SK-N-SH (cell line): ENCODE measurements around the gene UBE2K. TPM values are rescaled to one million over a fixed set of nuclear protein-coding genes. Genes with fewer than 3 reads are reported as not detected.

Experiments used
- CTCF ChIA-PET: fragments of 300-600, 350-600 bp; formaldehyde crosslinking; extraction: SDS; loops from one replicate; lab custom pipeline; 2021; lab: Yijun Ruan, JAX
- POLR2A ChIA-PET: fragments of 350-600 bp; sonication (Branson Sonifier 250); formaldehyde crosslinking; extraction: SDS; loops from one replicate; lab custom pipeline; 2020; ENCODE audit warnings: antibody characterized with exemption, inconsistent platforms; lab: Yijun Ruan, JAX
- DNase-seq: peaks from one replicate; pipeline ENCODE4 v3.0.0; 2012
- H2AFZ ChIP-seq: fragments of 200-600 bp; sonication (generic); 2 replicates; pipeline ENCODE4 v1.8.1; 2016; ENCODE audit warnings: antibody characterized with exemption, mild to moderate bottlenecking, low read depth
- H3F3A ChIP-seq: fragments of 200-600 bp; sonication (generic); replicated peaks from 2 replicates; pipeline ENCODE3; 2016; ENCODE audit warnings: antibody characterized with exemption, mild to moderate bottlenecking; ENCODE audit not compliant: insufficient read depth
- H3K27ac ChIP-seq, 2 experiments: fragments of 200-500 bp in 1 of 2; fragments of 200-600 bp in 1 of 2; sonication (Bioruptor generic) in 1 of 2; sonication (generic), shearing (Covaris generic) in 1 of 2; 2 replicates each; pipeline versions ENCODE4 v1.5.1 to v1.6.1; 2014 to 2016; ENCODE audit warnings: low read depth in 2 of 2, inconsistent platforms in 1 of 2, low read length in 1 of 2, mild to moderate bottlenecking in 1 of 2, mixed read lengths in 1 of 2
- H3K27me3 ChIP-seq: fragments of 200-600 bp; sonication (generic), shearing (Covaris generic); 2 replicates; pipeline ENCODE4 v1.6.1; 2016; ENCODE audit warnings: mixed run types; ENCODE audit not compliant: insufficient read depth
- H3K36me3 ChIP-seq, 2 experiments: fragments of 200-500 bp in 1 of 2; fragments of 200-600 bp in 1 of 2; sonication (Bioruptor generic) in 1 of 2; sonication (generic) in 1 of 2; replicated peaks in 1 of 2; 2 replicates each; pipeline versions ENCODE3 to v1.5.1; 2014 to 2016; ENCODE audit warnings: low read length in 1 of 2, mild to moderate bottlenecking in 1 of 2; ENCODE audit not compliant: insufficient read depth in 2 of 2, control insufficient read depth in 1 of 2
- H3K4me1 ChIP-seq, 2 experiments: fragments of 200-500 bp in 1 of 2; fragments of 200-600 bp in 1 of 2; sonication (Bioruptor generic) in 1 of 2; sonication (generic), shearing (Covaris generic) in 1 of 2; 2 replicates each; pipeline versions ENCODE4 v1.5.1 to v1.6.1; 2014 to 2016; ENCODE audit warnings: low read depth in 1 of 2, low read length in 1 of 2, mixed run types in 1 of 2; ENCODE audit not compliant: insufficient read depth in 2 of 2, control insufficient read depth in 1 of 2
- H3K4me2 ChIP-seq: fragments of 200-600 bp; sonication (generic), shearing (Covaris generic); 2 replicates; pipeline ENCODE4 v1.6.1; 2017; ENCODE audit warnings: mixed run types
- H3K4me3 ChIP-seq, 2 experiments: fragments of 200-500 bp in 1 of 2; fragments of 200-600 bp in 1 of 2; sonication (Bioruptor generic) in 1 of 2; sonication (generic), shearing (Covaris generic) in 1 of 2; 2 replicates each; pipeline versions ENCODE4 v1.5.1 to v1.8.1; 2014 to 2016; ENCODE audit warnings: low read depth in 2 of 2, inconsistent platforms in 1 of 2, low read length in 1 of 2, mild to moderate bottlenecking in 1 of 2, mixed read lengths in 1 of 2, moderate library complexity in 1 of 2
- H3K79me2 ChIP-seq: fragments of 200-600 bp; sonication (generic); 2 replicates; pipeline ENCODE4 v1.8.1; 2017; ENCODE audit warnings: mild to moderate bottlenecking; ENCODE audit not compliant: insufficient read depth
- H3K9ac ChIP-seq: fragments of 200-600 bp; sonication (generic); 2 replicates; pipeline ENCODE4 v1.6.1; 2017; ENCODE audit warnings: mixed run types
- H3K9me2 ChIP-seq: fragments of 200-600 bp; sonication (generic); 2 replicates; pipeline ENCODE4 v1.6.1; 2017; ENCODE audit warnings: mixed run types
- H3K9me3 ChIP-seq: fragments of 200-600 bp; sonication (generic); 2 replicates; pipeline ENCODE4 v1.6.1; 2017; ENCODE audit warnings: mixed run types, mild to moderate bottlenecking, moderate library complexity
- H4K20me1 ChIP-seq: fragments of 200-600 bp; sonication (generic); 2 replicates; pipeline ENCODE4 v1.6.1; 2017; ENCODE audit warnings: mild to moderate bottlenecking, mixed run types; ENCODE audit not compliant: insufficient read depth
- CTCF ChIP-seq: fragments of 200-600 bp; sonication (generic); IDR thresholded peaks from 2 replicates; pipeline ENCODE4 v1.6.1; 2017; ENCODE audit warnings: antibody characterized with exemption, mild to moderate bottlenecking, moderate library complexity
- ELF1 ChIP-seq: IDR thresholded peaks from 2 replicates; pipeline ENCODE4 v1.4.0; 2012
- EP300 ChIP-seq, 2 experiments: IDR thresholded peaks; 2 replicates each; pipeline versions ENCODE4 v1.4.0 to v1.6.1; 2012; ENCODE audit warnings: borderline replicate concordance in 1 of 2, low read depth in 1 of 2, low read length in 1 of 2
- GABPA ChIP-seq: IDR thresholded peaks from 2 replicates; pipeline ENCODE4 v1.4.0; 2012; ENCODE audit warnings: low read depth, mild to moderate bottlenecking
- GATA2 ChIP-seq: sonication (generic); formaldehyde crosslinking; IDR thresholded peaks from 2 replicates; pipeline ENCODE4 v1.5.0; 2020; ENCODE audit warnings: mild to moderate bottlenecking, missing genetic modification reagents
- MEF2A ChIP-seq: IDR thresholded peaks from 2 replicates; pipeline ENCODE4 v1.4.0; 2012; ENCODE audit warnings: low read depth, borderline replicate concordance
- MXI1 ChIP-seq: IDR thresholded peaks from 2 replicates; pipeline ENCODE4 v1.6.1; 2012; ENCODE audit warnings: mild to moderate bottlenecking, low read depth, low read length, improper control_type of control experiment
- NRF1 ChIP-seq: IDR thresholded peaks from 2 replicates; pipeline ENCODE4 v1.6.1; 2012; ENCODE audit warnings: low read depth, mild to moderate bottlenecking, low read length
- RAD21 ChIP-seq: IDR thresholded peaks from 2 replicates; pipeline ENCODE4 v1.6.1; 2012; ENCODE audit warnings: mild to moderate bottlenecking, low read length
- RCOR1 ChIP-seq: fragments of 150-350 bp; IDR thresholded peaks from 2 replicates; pipeline ENCODE4 v1.6.1; 2017; ENCODE audit warnings: antibody characterized with exemption, low read length
- RXRA ChIP-seq: IDR thresholded peaks from 2 replicates; pipeline ENCODE4 v1.4.0; 2012; ENCODE audit warnings: low read depth, mild to moderate bottlenecking, borderline replicate concordance
- TAF1 ChIP-seq: IDR thresholded peaks from 2 replicates; pipeline ENCODE4 v1.6.1; 2012; ENCODE audit warnings: low read depth, mild to moderate bottlenecking, low read length, moderate library complexity, borderline replicate concordance
- WGBS: methylation state at CpG from one replicate; pipeline ENCODE4 v1.1.6; 2017; ENCODE audit warnings: low lambda C conversion rate; 5-methylcytosine and 5-hydroxymethylcytosine counted together
- polyA plus RNA-seq, 3 experiments: library from polyadenylated mRNA; depleted of rRNA; stranded (reverse); fragments of >200 nt; gene quantifications; 2 replicates each; pipeline ENCODE4 v1.2.3, GENCODE V29; 2012
- TF ChIP-seq, protein P1 (sequence below): fragments of 150-350 bp; IDR thresholded peaks from 2 replicates; pipeline ENCODE4 v1.6.1; 2017; ENCODE audit warnings: antibody characterized with exemption, low read length, low read depth, borderline replicate concordance
- TF ChIP-seq, protein P2 (sequence below): IDR thresholded peaks from 2 replicates; pipeline ENCODE4 v1.6.1; 2012; ENCODE audit warnings: mild to moderate bottlenecking, low read depth, low read length, moderate library complexity
- TF ChIP-seq, protein P3 (sequence below): IDR thresholded peaks from 2 replicates; pipeline ENCODE4 v1.4.0; 2012; ENCODE audit warnings: low read depth, borderline replicate concordance
- TF ChIP-seq, protein P4 (sequence below): IDR thresholded peaks from 2 replicates; pipeline ENCODE4 v1.4.0; 2012; ENCODE audit warnings: low read depth, borderline replicate concordance

Gene UBE2K
- polyA plus RNA-seq, 1 of the 3 experiments (the other 2 are of a cell fraction), result 102 TPM

- Histone ChIP-seq H4K20me1 (no peaks in the 10 kb centered on the region), H3K27ac (no peak overlapping the region), H3K9ac (no peak overlapping the region), H3K36me3 (peaks cover 3 to 62% of the 10 kb centered on the region in 2 experiments), H3F3A (peaks cover 3% of the 10 kb centered on the region), H3K4me3 (no peak overlapping the region), H3K9me2 (no peaks in the 10 kb centered on the region), H3K9me3 (no peaks in the 10 kb centered on the region), H3K4me2 (no peak overlapping the region)
- WGBS, result 98% methylated on average over 9 of the region's 9 CpGs
- CTCF ChIA-PET, result no interaction called here
- DNase-seq, result no peak
- TF ChIP-seq, protein P1, sequence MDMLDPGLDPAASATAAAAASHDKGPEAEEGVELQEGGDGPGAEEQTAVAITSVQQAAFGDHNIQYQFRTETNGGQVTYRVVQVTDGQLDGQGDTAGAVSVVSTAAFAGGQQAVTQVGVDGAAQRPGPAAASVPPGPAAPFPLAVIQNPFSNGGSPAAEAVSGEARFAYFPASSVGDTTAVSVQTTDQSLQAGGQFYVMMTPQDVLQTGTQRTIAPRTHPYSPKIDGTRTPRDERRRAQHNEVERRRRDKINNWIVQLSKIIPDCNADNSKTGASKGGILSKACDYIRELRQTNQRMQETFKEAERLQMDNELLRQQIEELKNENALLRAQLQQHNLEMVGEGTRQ, result no peak
- TF ChIP-seq RCOR1 (no peak), RXRA (no peak), TAF1 (no peak), MXI1 (no peak), GATA2 (CRISPR knock-in tag) (no peak), RAD21 (no peak), EP300 (IDR thresholded peaks at IDR 0.05; ENCODE audit: borderline replicate concordance in 1 of 2, low read depth in 1 of 2, low read length in 1 of 2) (no peak), CTCF (no peak), GABPA (no peak), MEF2A (no peak), ELF1 (no peak), NRF1 (no peak)
- TF ChIP-seq, protein P2, sequence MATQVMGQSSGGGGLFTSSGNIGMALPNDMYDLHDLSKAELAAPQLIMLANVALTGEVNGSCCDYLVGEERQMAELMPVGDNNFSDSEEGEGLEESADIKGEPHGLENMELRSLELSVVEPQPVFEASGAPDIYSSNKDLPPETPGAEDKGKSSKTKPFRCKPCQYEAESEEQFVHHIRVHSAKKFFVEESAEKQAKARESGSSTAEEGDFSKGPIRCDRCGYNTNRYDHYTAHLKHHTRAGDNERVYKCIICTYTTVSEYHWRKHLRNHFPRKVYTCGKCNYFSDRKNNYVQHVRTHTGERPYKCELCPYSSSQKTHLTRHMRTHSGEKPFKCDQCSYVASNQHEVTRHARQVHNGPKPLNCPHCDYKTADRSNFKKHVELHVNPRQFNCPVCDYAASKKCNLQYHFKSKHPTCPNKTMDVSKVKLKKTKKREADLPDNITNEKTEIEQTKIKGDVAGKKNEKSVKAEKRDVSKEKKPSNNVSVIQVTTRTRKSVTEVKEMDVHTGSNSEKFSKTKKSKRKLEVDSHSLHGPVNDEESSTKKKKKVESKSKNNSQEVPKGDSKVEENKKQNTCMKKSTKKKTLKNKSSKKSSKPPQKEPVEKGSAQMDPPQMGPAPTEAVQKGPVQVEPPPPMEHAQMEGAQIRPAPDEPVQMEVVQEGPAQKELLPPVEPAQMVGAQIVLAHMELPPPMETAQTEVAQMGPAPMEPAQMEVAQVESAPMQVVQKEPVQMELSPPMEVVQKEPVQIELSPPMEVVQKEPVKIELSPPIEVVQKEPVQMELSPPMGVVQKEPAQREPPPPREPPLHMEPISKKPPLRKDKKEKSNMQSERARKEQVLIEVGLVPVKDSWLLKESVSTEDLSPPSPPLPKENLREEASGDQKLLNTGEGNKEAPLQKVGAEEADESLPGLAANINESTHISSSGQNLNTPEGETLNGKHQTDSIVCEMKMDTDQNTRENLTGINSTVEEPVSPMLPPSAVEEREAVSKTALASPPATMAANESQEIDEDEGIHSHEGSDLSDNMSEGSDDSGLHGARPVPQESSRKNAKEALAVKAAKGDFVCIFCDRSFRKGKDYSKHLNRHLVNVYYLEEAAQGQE, result no peak
- TF ChIP-seq, protein P3, sequence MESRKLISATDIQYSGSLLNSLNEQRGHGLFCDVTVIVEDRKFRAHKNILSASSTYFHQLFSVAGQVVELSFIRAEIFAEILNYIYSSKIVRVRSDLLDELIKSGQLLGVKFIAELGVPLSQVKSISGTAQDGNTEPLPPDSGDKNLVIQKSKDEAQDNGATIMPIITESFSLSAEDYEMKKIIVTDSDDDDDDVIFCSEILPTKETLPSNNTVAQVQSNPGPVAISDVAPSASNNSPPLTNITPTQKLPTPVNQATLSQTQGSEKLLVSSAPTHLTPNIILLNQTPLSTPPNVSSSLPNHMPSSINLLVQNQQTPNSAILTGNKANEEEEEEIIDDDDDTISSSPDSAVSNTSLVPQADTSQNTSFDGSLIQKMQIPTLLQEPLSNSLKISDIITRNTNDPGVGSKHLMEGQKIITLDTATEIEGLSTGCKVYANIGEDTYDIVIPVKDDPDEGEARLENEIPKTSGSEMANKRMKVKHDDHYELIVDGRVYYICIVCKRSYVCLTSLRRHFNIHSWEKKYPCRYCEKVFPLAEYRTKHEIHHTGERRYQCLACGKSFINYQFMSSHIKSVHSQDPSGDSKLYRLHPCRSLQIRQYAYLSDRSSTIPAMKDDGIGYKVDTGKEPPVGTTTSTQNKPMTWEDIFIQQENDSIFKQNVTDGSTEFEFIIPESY, result no peak
- TF ChIP-seq, protein P4, sequence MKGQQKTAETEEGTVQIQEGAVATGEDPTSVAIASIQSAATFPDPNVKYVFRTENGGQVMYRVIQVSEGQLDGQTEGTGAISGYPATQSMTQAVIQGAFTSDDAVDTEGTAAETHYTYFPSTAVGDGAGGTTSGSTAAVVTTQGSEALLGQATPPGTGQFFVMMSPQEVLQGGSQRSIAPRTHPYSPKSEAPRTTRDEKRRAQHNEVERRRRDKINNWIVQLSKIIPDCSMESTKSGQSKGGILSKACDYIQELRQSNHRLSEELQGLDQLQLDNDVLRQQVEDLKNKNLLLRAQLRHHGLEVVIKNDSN, result no peak
- TF ChIP-seq, all 33 proteins: peak for 0
- no peaks in the 10 kb centered on the region for H3K27me3 ChIP-seq
- H3K79me2 ChIP-seq, result peaks cover 40% of the 10 kb centered on the region
- no peak overlapping the region for H2AFZ ChIP-seq
- POLR2A ChIA-PET, result no interaction called here
- no peaks in the 10 kb centered on the region for H3K4me1 ChIP-seq
Measured at GRCh38 chr4:39763714-39764572, 66.0 kb downstream of the UBE2K start.
